ENCODE data around the gene ANKRD18A. TPM values are rescaled to one million over a fixed set of nuclear protein-coding genes. Genes with fewer than 3 reads are reported as not detected.

The ANKRD18A gene
- total and polyA plus RNA-seq, 2 donors (not counting 3 experiments of a cell fraction or from before 2014, with no cell fraction given), result 3.2 TPM; not detected in 1

- Histone ChIP-seq H3K27ac (ENCODE audit: insufficient read depth, low read depth, low read length) (no peak overlapping the region), H3K4me1 (ENCODE audit: control insufficient read depth, extremely low read depth, insufficient read depth, low read length) (no peaks in the 10 kb centered on the region), H3K9me3 (replicated peaks; ENCODE audit: control insufficient read depth, insufficient read depth, low read length) (no peaks in the 10 kb centered on the region), H3K79me2 (ENCODE audit: control insufficient read depth, insufficient read depth, low read length) (no peaks in the 10 kb centered on the region), H3K27me3 (ENCODE audit: control insufficient read depth in 2 of 2, insufficient read depth in 2 of 2, low read length in 2 of 2) (peaks cover 0 to 2% of the 10 kb centered on the region in 2 experiments), H3K4me3 (replicated peaks in 1 of 3; ENCODE audit: insufficient read depth in 1 of 3, low read depth in 1 of 3, low read length in 3 of 3) (no peak overlapping the region), H4K20me1 (replicated peaks; ENCODE audit: control insufficient read depth, extremely low read depth, insufficient read depth, low read length) (no peaks in the 10 kb centered on the region), H3K9me1 (replicated peaks; ENCODE audit: control insufficient read depth, extremely low read depth, insufficient read depth, low read length) (no peaks in the 10 kb centered on the region), H2AFZ (ENCODE audit: low read depth, low read length) (no peak overlapping the region), H3K4me2 (ENCODE audit: insufficient read depth, low read length) (no peak overlapping the region), H3K36me3 (ENCODE audit: control insufficient read depth in 2 of 2, extremely low read depth in 1 of 2, insufficient read depth in 2 of 2, low read length in 2 of 2) (no peaks in the 10 kb centered on the region), H3K9ac (replicated peaks; ENCODE audit: extremely low read depth, insufficient read depth, low read length) (no peak overlapping the region)
- dilution Hi-C loops (cut with MboI; ENCODE audit: extremely low pct_ligation_motif_present, low sequenced_read_pairs) (no loop called here), intact Hi-C loops (cut with micrococcal nuclease) (no loop called here)
- ChIA-PET POLR2A (no interaction called here), CTCF (no interaction called here)
- FAIRE-seq, result no peak
- no TSS peak for BruUV-seq (replicated peaks)
- DNase-seq (ENCODE audit: low read depth, low spot score), result no peak
- TF ChIP-seq GATA2 (IDR thresholded peaks at IDR 0.05; ENCODE audit: insufficient read depth, insufficient read length, low read depth, low read length) (no peak), POLR2AphosphoS5 (IDR thresholded peaks at IDR 0.05; ENCODE audit: insufficient read depth, low read depth, low read length) (no peak)
- TF ChIP-seq, protein P1, sequence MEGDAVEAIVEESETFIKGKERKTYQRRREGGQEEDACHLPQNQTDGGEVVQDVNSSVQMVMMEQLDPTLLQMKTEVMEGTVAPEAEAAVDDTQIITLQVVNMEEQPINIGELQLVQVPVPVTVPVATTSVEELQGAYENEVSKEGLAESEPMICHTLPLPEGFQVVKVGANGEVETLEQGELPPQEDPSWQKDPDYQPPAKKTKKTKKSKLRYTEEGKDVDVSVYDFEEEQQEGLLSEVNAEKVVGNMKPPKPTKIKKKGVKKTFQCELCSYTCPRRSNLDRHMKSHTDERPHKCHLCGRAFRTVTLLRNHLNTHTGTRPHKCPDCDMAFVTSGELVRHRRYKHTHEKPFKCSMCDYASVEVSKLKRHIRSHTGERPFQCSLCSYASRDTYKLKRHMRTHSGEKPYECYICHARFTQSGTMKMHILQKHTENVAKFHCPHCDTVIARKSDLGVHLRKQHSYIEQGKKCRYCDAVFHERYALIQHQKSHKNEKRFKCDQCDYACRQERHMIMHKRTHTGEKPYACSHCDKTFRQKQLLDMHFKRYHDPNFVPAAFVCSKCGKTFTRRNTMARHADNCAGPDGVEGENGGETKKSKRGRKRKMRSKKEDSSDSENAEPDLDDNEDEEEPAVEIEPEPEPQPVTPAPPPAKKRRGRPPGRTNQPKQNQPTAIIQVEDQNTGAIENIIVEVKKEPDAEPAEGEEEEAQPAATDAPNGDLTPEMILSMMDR (IDR thresholded peaks at IDR 0.05; ENCODE audit: extremely low read depth in 1 of 2, insufficient read depth in 1 of 2, low read depth in 1 of 2, low read length in 2 of 2), result no peak
These were observed 30.2 kb upstream of the ANKRD18A start for GRCh38 chr9:38650564-38650963.

GRCh38 chr9:38649731-38650363, 29.5 kb upstream of the ANKRD18A start:
- intact Hi-C loops (cut with micrococcal nuclease), result no loop called here
- CTCF ChIA-PET, result no interaction called here
- dilution Hi-C loops (cut with MboI; ENCODE audit: extremely low pct_ligation_motif_present, low sequenced_read_pairs), result no loop called here
- Histone ChIP-seq H3K4me2 (ENCODE audit: insufficient read depth, low read length) (no peak overlapping the region), H3K27ac (ENCODE audit: insufficient read depth, low read depth, low read length) (no peak overlapping the region), H3K79me2 (ENCODE audit: control insufficient read depth, insufficient read depth, low read length) (no peaks in the 10 kb centered on the region), H3K4me3 (replicated peaks in 1 of 3; ENCODE audit: insufficient read depth in 1 of 3, low read depth in 1 of 3, low read length in 3 of 3) (no peak overlapping the region), H3K9me1 (replicated peaks; ENCODE audit: control insufficient read depth, extremely low read depth, insufficient read depth, low read length) (no peaks in the 10 kb centered on the region), H3K4me1 (ENCODE audit: control insufficient read depth, extremely low read depth, insufficient read depth, low read length) (no peaks in the 10 kb centered on the region), H3K36me3 (ENCODE audit: control insufficient read depth in 2 of 2, extremely low read depth in 1 of 2, insufficient read depth in 2 of 2, low read length in 2 of 2) (no peaks in the 10 kb centered on the region), H3K9ac (replicated peaks; ENCODE audit: extremely low read depth, insufficient read depth, low read length) (no peak overlapping the region), H4K20me1 (replicated peaks; ENCODE audit: control insufficient read depth, extremely low read depth, insufficient read depth, low read length) (no peaks in the 10 kb centered on the region), H3K9me3 (replicated peaks; ENCODE audit: control insufficient read depth, insufficient read depth, low read length) (no peaks in the 10 kb centered on the region), H3K27me3 (ENCODE audit: control insufficient read depth in 2 of 2, insufficient read depth in 2 of 2, low read length in 2 of 2) (peaks cover 0 to 2% of the 10 kb centered on the region in 2 experiments), H2AFZ (ENCODE audit: low read depth, low read length) (no peak overlapping the region)
- no TSS peak for BruUV-seq (replicated peaks)
- no peak for FAIRE-seq
- POLR2A ChIA-PET, result no interaction called here
- TF ChIP-seq POLR2A (IDR thresholded peaks at IDR 0.05; ENCODE audit: low read depth, low read length) (no peak), MYC (IDR thresholded peaks at IDR 0.05; ENCODE audit: low read depth, low read length) (no peak), JUN (IDR thresholded peaks at IDR 0.05; ENCODE audit: borderline replicate concordance, insufficient read depth, insufficient read length, low read depth) (no peak), EZH2 (IDR thresholded peaks at IDR 0.05; ENCODE audit: borderline replicate concordance, low read depth, low read length, severe bottlenecking) (no peak), FOS (IDR thresholded peaks at IDR 0.05; ENCODE audit: borderline replicate concordance, insufficient read depth, low read length) (no peak), POLR2AphosphoS5 (IDR thresholded peaks at IDR 0.05; ENCODE audit: insufficient read depth, low read depth, low read length) (no peak), GATA2 (IDR thresholded peaks at IDR 0.05; ENCODE audit: insufficient read depth, insufficient read length, low read depth, low read length) (no peak)
- TF ChIP-seq, protein P1 (IDR thresholded peaks at IDR 0.05; ENCODE audit: extremely low read depth in 1 of 2, insufficient read depth in 1 of 2, low read depth in 1 of 2, low read length in 2 of 2), result no peak
- TF ChIP-seq, protein P2, sequence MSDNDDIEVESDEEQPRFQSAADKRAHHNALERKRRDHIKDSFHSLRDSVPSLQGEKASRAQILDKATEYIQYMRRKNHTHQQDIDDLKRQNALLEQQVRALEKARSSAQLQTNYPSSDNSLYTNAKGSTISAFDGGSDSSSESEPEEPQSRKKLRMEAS (IDR thresholded peaks at IDR 0.05; ENCODE audit: insufficient read depth, insufficient read length), result no peak
- DNase-seq (ENCODE audit: low read depth, low spot score), result no peak

Measured in endothelial cell of umbilical vein (primary cell).